Head of caudate nucleus (tissue), 42 donors: ENCODE data around the gene TEX54.
"Not testable (repeated sequence)": the region's sequence is repeated elsewhere in the genome, so short reads cannot be mapped to it uniquely, and the experiment has no call there.

ENCODE experiments used
- DNase-seq, 42 donors: peaks; one replicate each; pipeline versions ENCODE4 v3.0.0 to v3.0.0-alpha.2; 2020 to 2021; ENCODE audit warnings: mixed read lengths in 7 of 42
- intact Hi-C: fragments of 100-400 bp; cut with DNase I; formaldehyde crosslinking; loops from one replicate; pipeline ENCODE4 v1.15.0; 2022

The TEX54 gene

GRCh38 chr11:62832336-62833234, at the start of gene TEX54:
TSS of gene TEX54 (minus strand) at chr11:62832841.
- intact Hi-C loops: loop anchor here (10.0 kb wide), 3 partner anchors 48 to 238 kb away; partner anchors contain the start of genes HNRNPUL2, TMEM179B, TTC9C and TUT1
- DNase-seq: peak in 14 of 42 donors; percentile 7 to 39 (median 18)

GRCh38 chr11:62882431-62882749, 49.7 kb upstream of the TEX54 start:
- no peak for DNase-seq
- intact Hi-C loops: no loop called here

GRCh38 chr11:62881579-62882430, 49.2 kb upstream of the TEX54 start:
- intact Hi-C loops: no loop called here
- DNase-seq: peak; percentile 79 to 97 (median 91)

GRCh38 chr11:62880803-62881578, 48.4 kb upstream of the TEX54 start, which contains the start of gene SLC3A2:
TSS of gene SLC3A2 (plus strand) at chr11:62880896. CDS start at chr11:62881024, 128 bp downstream.
- intact Hi-C loops: no loop called here
- DNase-seq: peak; percentile 73 to 94 (median 88)

- DNase-seq: peak in 6 of 42 donors; percentile 18 to 82 (median 26)
- intact Hi-C loops: no loop called here
Observed at GRCh38 chr11:62880231-62880802, 47.7 kb upstream of the TEX54 start.

GRCh38 chr11:62879235-62879978, 46.8 kb upstream of the TEX54 start:
- peak in 23 of 42 donors; percentile 7 to 72 (median 46) for DNase-seq
- intact Hi-C loops: no loop called here

- intact Hi-C loops: no loop called here
- no peak for DNase-seq
Observed at GRCh38 chr11:62876712-62877111, 44.1 kb upstream of the TEX54 start.

GRCh38 chr11:62875698-62876478, 43.2 kb upstream of the TEX54 start:
- intact Hi-C loops: no loop called here
- no peak for DNase-seq

- DNase-seq: no peak
- intact Hi-C loops: no loop called here
Observed at GRCh38 chr11:62874851-62875250, 42.2 kb upstream of the TEX54 start.

GRCh38 chr11:62865635-62866034, 33.0 kb upstream of the TEX54 start:
- no peak for DNase-seq
- intact Hi-C loops: no loop called here

- no peak for DNase-seq
- intact Hi-C loops: no loop called here
Observed at GRCh38 chr11:62863687-62864335, 31.2 kb upstream of the TEX54 start.

GRCh38 chr11:62861564-62862192, 29.0 kb upstream of the TEX54 start:
- intact Hi-C loops, DNase-seq: not testable (repeated sequence)

GRCh38 chr11:62860835-62861563, 28.4 kb upstream of the TEX54 start:
- DNase-seq: no peak
- intact Hi-C loops: no loop called here

- intact Hi-C loops: loop anchor here (5.0 kb wide), 1 partner anchor 67 kb away; the partner anchor contains the start of gene TMEM223
- not testable (repeated sequence) for DNase-seq
Observed at GRCh38 chr11:62859281-62859703, 26.7 kb upstream of the TEX54 start.

GRCh38 chr11:62858201-62858600, 25.6 kb upstream of the TEX54 start:
- no peak for DNase-seq
- intact Hi-C loops: loop anchor here (5.0 kb wide), 1 partner anchor 66 kb away; the partner anchor contains the start of gene TMEM223
